ENCODE data around the gene OR2D2.
"Not testable (repeated sequence)": the region's sequence is repeated elsewhere in the genome, so short reads cannot be mapped to it uniquely, and the experiment has no call there.

Gene OR2D2

GRCh38 chr11:6911378-6911777, 19.1 kb upstream of the OR2D2 start:
- H4K91ac ChIP-seq (ENCODE audit: low read length) = no peak overlapping the region
- no peaks in the 10 kb centered on the region for H3K79me1 ChIP-seq (replicated peaks; ENCODE audit: low read length, poor library complexity, severe bottlenecking)
- WGBS = 90% methylated on average over 3 of the region's 3 CpGs
- DNase-seq = no peak
- H2BK120ac ChIP-seq (ENCODE audit: low read depth, low read length) = no peak overlapping the region
- no peak overlapping the region for H2BK12ac ChIP-seq (ENCODE audit: low read length in 2 of 2)
- H4K8ac ChIP-seq (ENCODE audit: low read length) = no peak overlapping the region
- no peak overlapping the region for H3K4ac ChIP-seq (ENCODE audit: low read depth in 1 of 2, low read length in 2 of 2)
- H3K4me1 ChIP-seq (ENCODE audit: control insufficient read depth, insufficient read depth, low read depth, low read length) = no peaks in the 10 kb centered on the region
- H3K36me3 ChIP-seq (ENCODE audit: control insufficient read depth in 1 of 2, insufficient read depth in 2 of 2, low read depth in 1 of 2, low read length in 2 of 2) = no peaks in the 10 kb centered on the region
- no peak overlapping the region for H3K9ac ChIP-seq (ENCODE audit: low read length)
- H3K4me3 ChIP-seq (ENCODE audit: insufficient read depth in 1 of 2, low read depth in 1 of 2, low read length in 2 of 2) = no peak overlapping the region
- H3K23ac ChIP-seq (ENCODE audit: low read length in 2 of 2) = no peak overlapping the region
- no peak overlapping the region for H2AFZ ChIP-seq (ENCODE audit: low read depth, low read length)
- no peaks in the 10 kb centered on the region for H3K27me3 ChIP-seq (ENCODE audit: control insufficient read depth in 1 of 2, insufficient read depth in 1 of 2, low read length in 2 of 2)
- H2BK15ac ChIP-seq (ENCODE audit: low read depth, poor library complexity, severe bottlenecking) = no peak overlapping the region
- no peak overlapping the region for H3K14ac ChIP-seq (ENCODE audit: low read length in 2 of 2)
- H2AK5ac ChIP-seq (ENCODE audit: low read length, severe bottlenecking) = no peak overlapping the region
- no peak overlapping the region for H3K18ac ChIP-seq (ENCODE audit: low read depth in 1 of 2, low read length in 2 of 2)
- no peak overlapping the region for H2BK5ac ChIP-seq (ENCODE audit: low read depth, low read length, poor library complexity, severe bottlenecking)
- H3K4me2 ChIP-seq (ENCODE audit: low read length, poor library complexity, severe bottlenecking) = no peak overlapping the region
- H3K9me3 ChIP-seq (ENCODE audit: control insufficient read depth, low read length) = no peaks in the 10 kb centered on the region
- no peak overlapping the region for H3K27ac ChIP-seq (ENCODE audit: low read length, poor library complexity, severe bottlenecking)

GRCh38 chr11:6904804-6905203, 12.5 kb upstream of the OR2D2 start:
- H2BK120ac ChIP-seq (ENCODE audit: low read depth, low read length); H3K9me3 ChIP-seq (ENCODE audit: control insufficient read depth, low read length); H3K4me3 ChIP-seq (ENCODE audit: insufficient read depth in 1 of 2, low read depth in 1 of 2, low read length in 2 of 2); H3K14ac ChIP-seq (ENCODE audit: low read length in 2 of 2); H3K27ac ChIP-seq (ENCODE audit: low read length, poor library complexity, severe bottlenecking); H3K27me3 ChIP-seq (ENCODE audit: control insufficient read depth in 1 of 2, insufficient read depth in 1 of 2, low read length in 2 of 2); H4K91ac ChIP-seq (ENCODE audit: low read length); H3K4me1 ChIP-seq (ENCODE audit: control insufficient read depth, insufficient read depth, low read depth, low read length); H4K8ac ChIP-seq (ENCODE audit: low read length); H3K36me3 ChIP-seq (ENCODE audit: control insufficient read depth in 1 of 2, insufficient read depth in 2 of 2, low read depth in 1 of 2, low read length in 2 of 2); H3K9ac ChIP-seq (ENCODE audit: low read length); H3K4me2 ChIP-seq (ENCODE audit: low read length, poor library complexity, severe bottlenecking); H2BK15ac ChIP-seq (ENCODE audit: low read depth, poor library complexity, severe bottlenecking); H2BK5ac ChIP-seq (ENCODE audit: low read depth, low read length, poor library complexity, severe bottlenecking); H3K79me1 ChIP-seq (replicated peaks; ENCODE audit: low read length, poor library complexity, severe bottlenecking); H3K23ac ChIP-seq (ENCODE audit: low read length in 2 of 2); H2BK12ac ChIP-seq (ENCODE audit: low read length in 2 of 2); DNase-seq; H2AFZ ChIP-seq (ENCODE audit: low read depth, low read length); H3K18ac ChIP-seq (ENCODE audit: low read depth in 1 of 2, low read length in 2 of 2); H2AK5ac ChIP-seq (ENCODE audit: low read length, severe bottlenecking); H3K4ac ChIP-seq (ENCODE audit: low read depth in 1 of 2, low read length in 2 of 2): not testable (repeated sequence)
- WGBS = 84% methylated on average over 13 of the region's 13 CpGs

GRCh38 chr11:6900327-6900999, 8.2 kb upstream of the OR2D2 start:
- H3K4ac ChIP-seq (ENCODE audit: low read depth in 1 of 2, low read length in 2 of 2) = no peak overlapping the region
- H3K14ac ChIP-seq (ENCODE audit: low read length in 2 of 2) = no peak overlapping the region
- no peak overlapping the region for H3K23ac ChIP-seq (ENCODE audit: low read length in 2 of 2)
- H3K27me3 ChIP-seq (ENCODE audit: control insufficient read depth in 1 of 2, insufficient read depth in 1 of 2, low read length in 2 of 2) = no peaks in the 10 kb centered on the region
- H2BK120ac ChIP-seq (ENCODE audit: low read depth, low read length) = no peak overlapping the region
- no peak overlapping the region for H2BK5ac ChIP-seq (ENCODE audit: low read depth, low read length, poor library complexity, severe bottlenecking)
- 71% methylated on average over 2 of the region's 2 CpGs for WGBS
- no peaks in the 10 kb centered on the region for H3K9me3 ChIP-seq (ENCODE audit: control insufficient read depth, low read length)
- H3K27ac ChIP-seq (ENCODE audit: low read length, poor library complexity, severe bottlenecking) = no peak overlapping the region
- no peak overlapping the region for H3K4me3 ChIP-seq (ENCODE audit: insufficient read depth in 1 of 2, low read depth in 1 of 2, low read length in 2 of 2)
- H2AFZ ChIP-seq (ENCODE audit: low read depth, low read length) = no peak overlapping the region
- no peak overlapping the region for H3K4me2 ChIP-seq (ENCODE audit: low read length, poor library complexity, severe bottlenecking)
- no peak overlapping the region for H3K18ac ChIP-seq (ENCODE audit: low read depth in 1 of 2, low read length in 2 of 2)
- no peaks in the 10 kb centered on the region for H3K79me1 ChIP-seq (replicated peaks; ENCODE audit: low read length, poor library complexity, severe bottlenecking)
- H4K91ac ChIP-seq (ENCODE audit: low read length) = no peak overlapping the region
- no peak overlapping the region for H2BK12ac ChIP-seq (ENCODE audit: low read length in 2 of 2)
- no peak overlapping the region for H4K8ac ChIP-seq (ENCODE audit: low read length)
- no peak overlapping the region for H2AK5ac ChIP-seq (ENCODE audit: low read length, severe bottlenecking)
- DNase-seq = no peak
- no peak overlapping the region for H2BK15ac ChIP-seq (ENCODE audit: low read depth, poor library complexity, severe bottlenecking)
- no peak overlapping the region for H3K9ac ChIP-seq (ENCODE audit: low read length)
- no peaks in the 10 kb centered on the region for H3K4me1 ChIP-seq (ENCODE audit: control insufficient read depth, insufficient read depth, low read depth, low read length)
- H3K36me3 ChIP-seq (ENCODE audit: control insufficient read depth in 1 of 2, insufficient read depth in 2 of 2, low read depth in 1 of 2, low read length in 2 of 2) = no peaks in the 10 kb centered on the region

GRCh38 chr11:6898911-6899310, 6.6 kb upstream of the OR2D2 start:
- H3K23ac ChIP-seq (ENCODE audit: low read length in 2 of 2) = no peak overlapping the region
- H3K18ac ChIP-seq (ENCODE audit: low read depth in 1 of 2, low read length in 2 of 2) = no peak overlapping the region
- no peak for DNase-seq
- H2AK5ac ChIP-seq (ENCODE audit: low read length, severe bottlenecking) = no peak overlapping the region
- no peak overlapping the region for H3K27ac ChIP-seq (ENCODE audit: low read length, poor library complexity, severe bottlenecking)
- no peak overlapping the region for H4K8ac ChIP-seq (ENCODE audit: low read length)
- no peak overlapping the region for H3K9ac ChIP-seq (ENCODE audit: low read length)
- H2BK15ac ChIP-seq (ENCODE audit: low read depth, poor library complexity, severe bottlenecking) = no peak overlapping the region
- no peaks in the 10 kb centered on the region for H3K9me3 ChIP-seq (ENCODE audit: control insufficient read depth, low read length)
- H2BK12ac ChIP-seq (ENCODE audit: low read length in 2 of 2) = no peak overlapping the region
- H3K36me3 ChIP-seq (ENCODE audit: control insufficient read depth in 1 of 2, insufficient read depth in 2 of 2, low read depth in 1 of 2, low read length in 2 of 2) = no peaks in the 10 kb centered on the region
- H2BK5ac ChIP-seq (ENCODE audit: low read depth, low read length, poor library complexity, severe bottlenecking) = no peak overlapping the region
- no peak overlapping the region for H4K91ac ChIP-seq (ENCODE audit: low read length)
- WGBS = 86% methylated on average over 1 of the region's 1 CpG
- no peak overlapping the region for H3K4ac ChIP-seq (ENCODE audit: low read depth in 1 of 2, low read length in 2 of 2)
- H3K27me3 ChIP-seq (ENCODE audit: control insufficient read depth in 1 of 2, insufficient read depth in 1 of 2, low read length in 2 of 2) = no peaks in the 10 kb centered on the region
- no peak overlapping the region for H2BK120ac ChIP-seq (ENCODE audit: low read depth, low read length)
- no peak overlapping the region for H3K4me3 ChIP-seq (ENCODE audit: insufficient read depth in 1 of 2, low read depth in 1 of 2, low read length in 2 of 2)
- H3K14ac ChIP-seq (ENCODE audit: low read length in 2 of 2) = no peak overlapping the region
- H3K4me2 ChIP-seq (ENCODE audit: low read length, poor library complexity, severe bottlenecking) = no peak overlapping the region
- no peaks in the 10 kb centered on the region for H3K79me1 ChIP-seq (replicated peaks; ENCODE audit: low read length, poor library complexity, severe bottlenecking)
- H2AFZ ChIP-seq (ENCODE audit: low read depth, low read length) = no peak overlapping the region
- H3K4me1 ChIP-seq (ENCODE audit: control insufficient read depth, insufficient read depth, low read depth, low read length) = no peaks in the 10 kb centered on the region

Data from mesenchymal stem cell (in vitro differentiated cells and primary cell).